ENCODE data around the gene RBM6.
"Not testable (repeated sequence)": the region's sequence is repeated elsewhere in the genome, so short reads cannot be mapped to it uniquely, and the experiment has no call there.

RBM6 gene

GRCh38 chr3:49911124-49911420 lies 28.9 kb upstream of the RBM6 start:
- DNase-seq (ENCODE audit: low read depth, low spot score) = no peak
- no peak overlapping the region for H3K4me3 ChIP-seq (ENCODE audit: low read length)

DNA sequence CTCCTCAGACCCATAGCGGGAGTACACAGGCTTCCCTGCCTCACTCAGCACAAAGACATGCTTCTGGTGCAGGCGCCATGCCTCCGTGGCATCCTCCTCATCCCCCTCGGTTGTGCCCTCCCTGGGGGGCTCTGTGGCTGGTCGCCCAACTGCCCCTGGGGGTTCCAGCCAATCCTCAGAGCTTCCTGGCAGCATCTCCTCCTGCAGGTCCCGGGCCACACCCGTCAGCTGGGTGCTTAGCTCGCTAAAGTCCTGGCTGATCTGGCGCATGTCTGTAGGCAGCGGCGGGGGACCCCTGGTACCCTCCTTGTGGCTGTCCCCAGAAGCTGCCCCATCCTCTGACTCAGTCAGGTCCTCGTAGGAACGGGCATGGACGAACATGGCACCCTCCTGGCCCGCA lies 28.3 kb upstream of the RBM6 start:
- H3K4me3 ChIP-seq (ENCODE audit: low read length) = no peak overlapping the region
- no peak for DNase-seq (ENCODE audit: low read depth, low spot score)

DNA sequence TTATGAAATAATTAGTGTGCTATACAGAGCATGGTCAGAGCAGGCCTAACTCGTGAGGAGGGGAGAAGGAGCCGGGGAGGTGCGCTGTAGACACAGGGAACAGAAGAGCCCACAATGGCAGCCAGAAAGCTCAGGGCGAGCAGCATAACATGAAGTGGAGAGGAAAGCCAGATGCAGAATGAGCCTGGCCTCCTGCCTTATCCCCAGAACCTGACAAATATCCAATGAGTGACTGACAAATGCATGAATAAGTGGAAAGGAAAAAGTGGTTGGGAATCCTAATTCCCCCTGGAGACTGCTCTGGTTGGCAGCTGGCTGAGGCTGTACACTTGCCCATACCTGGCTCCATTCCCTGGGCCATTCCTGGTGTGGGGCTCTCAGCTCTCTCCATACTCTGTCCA lies 27.1 kb upstream of the RBM6 start:
- no peak overlapping the region for H3K4me3 ChIP-seq (ENCODE audit: low read length)
- no peak for DNase-seq (ENCODE audit: low read depth, low spot score)

DNA sequence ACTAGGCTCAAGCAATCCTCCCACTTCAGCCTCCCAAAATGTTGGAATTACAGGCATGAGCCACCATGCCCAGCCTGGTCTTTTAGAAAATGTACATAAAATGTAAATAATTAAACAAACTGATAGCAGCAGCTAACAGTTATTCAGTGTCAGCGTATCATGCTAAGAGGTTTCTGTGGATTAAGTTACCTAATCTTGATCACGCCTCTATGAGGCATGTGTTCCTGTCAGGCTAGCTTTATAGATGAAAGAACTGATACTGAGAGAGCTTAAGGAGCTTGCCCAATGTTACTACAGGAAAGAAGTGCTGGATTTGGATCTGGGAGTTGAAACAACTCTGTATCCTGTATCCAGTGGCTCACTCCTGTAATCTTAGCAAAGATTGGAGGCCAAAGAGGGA lies 25.0 kb upstream of the RBM6 start:
- H3K4me3 ChIP-seq (ENCODE audit: low read length) = no peak overlapping the region
- no peak for DNase-seq (ENCODE audit: low read depth, low spot score)

DNA sequence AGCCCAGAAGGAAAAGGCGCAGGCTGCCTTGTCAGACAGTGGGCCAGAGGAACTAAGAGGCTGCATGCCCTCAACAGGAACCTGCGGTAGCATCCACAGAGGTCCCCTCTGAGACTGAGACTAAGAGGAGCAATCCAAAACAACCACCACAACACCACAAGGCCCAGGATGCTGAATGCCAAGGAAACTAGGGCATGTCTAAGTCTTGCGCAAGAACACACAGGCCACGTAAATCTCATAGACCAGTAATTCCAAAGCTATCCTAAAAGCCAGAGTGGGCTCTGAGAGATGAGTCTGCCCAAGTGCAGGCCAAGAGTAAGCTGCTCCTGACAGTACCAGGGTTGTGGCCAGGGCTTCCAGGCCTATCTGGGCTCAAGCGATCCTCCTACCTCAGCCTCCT lies 23.3 kb upstream of the RBM6 start:
- DNase-seq (ENCODE audit: low read depth, low spot score) = no peak
- H3K4me3 ChIP-seq (ENCODE audit: low read length) = no peak overlapping the region

GRCh38 chr3:49917806-49918590 lies 22.0 kb upstream of the RBM6 start:
- DNase-seq (ENCODE audit: low read depth, low spot score); H3K4me3 ChIP-seq (ENCODE audit: low read length): not testable (repeated sequence)

GRCh38 chr3:49924683-49925082 lies 15.3 kb upstream of the RBM6 start:
- no peak for DNase-seq (ENCODE audit: low read depth, low spot score)
- no peak overlapping the region for H3K4me3 ChIP-seq (ENCODE audit: low read length)

DNA sequence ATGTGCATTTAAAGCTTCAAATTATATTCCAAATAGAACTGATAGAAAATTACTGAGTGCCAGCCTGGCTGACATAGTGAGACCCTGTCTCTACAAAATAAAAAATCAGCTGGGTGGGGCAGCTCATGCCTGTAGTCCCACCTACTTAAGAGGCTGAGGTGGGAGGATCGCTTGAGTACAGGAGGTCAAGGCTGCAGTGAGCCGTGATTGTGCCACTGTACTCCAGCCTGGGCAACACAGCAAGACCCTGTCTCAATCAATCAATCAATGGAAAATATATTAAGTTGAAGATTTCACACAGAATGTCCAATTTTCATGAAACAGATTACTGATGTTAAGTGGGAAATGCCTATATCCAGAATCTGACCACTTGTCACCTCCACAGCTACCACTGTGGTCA lies 14.5 kb upstream of the RBM6 start:
- no peak overlapping the region for H3K4me3 ChIP-seq (ENCODE audit: low read length)

DNA sequence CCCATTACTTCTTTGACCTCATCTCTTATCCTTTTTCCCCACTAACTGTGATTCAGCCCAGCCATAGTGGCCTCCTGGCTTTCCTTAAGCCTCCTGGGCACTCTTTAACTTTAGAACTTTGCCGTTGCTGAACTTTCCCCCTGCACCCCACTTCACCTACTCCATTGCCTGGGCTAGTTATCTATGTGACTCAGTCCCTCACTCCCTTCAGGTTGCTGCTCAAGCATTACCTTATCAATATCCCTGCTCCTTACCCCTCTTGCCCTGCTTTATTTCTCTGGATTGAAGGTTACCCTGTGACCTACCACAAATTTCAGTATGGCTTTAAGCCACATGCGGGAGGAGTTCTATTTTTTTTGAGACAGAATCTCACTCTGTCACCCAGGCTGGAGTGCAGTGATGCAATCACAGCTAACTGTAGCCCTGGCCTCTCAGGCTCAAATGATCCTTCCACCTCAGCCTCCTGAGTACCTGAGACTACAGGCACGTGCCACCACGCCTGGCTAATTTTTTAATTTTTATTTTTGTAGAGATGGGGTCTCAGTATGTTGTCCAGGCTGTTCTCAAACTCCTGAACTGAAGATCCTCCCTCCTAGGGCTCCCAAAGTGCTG lies 13.7 kb upstream of the RBM6 start:
- no peak for DNase-seq (ENCODE audit: low read depth, low spot score)
- no peak overlapping the region for H3K4me3 ChIP-seq (ENCODE audit: low read length)

More for the DNA sequence above, 14.5 kb upstream of the RBM6 start:
- DNase-seq (ENCODE audit: low read depth, low spot score) = no peak

GRCh38 chr3:49927798-49928197 lies 12.2 kb upstream of the RBM6 start:
- DNase-seq (ENCODE audit: low read depth, low spot score) = no peak
- no peak overlapping the region for H3K4me3 ChIP-seq (ENCODE audit: low read length)

DNA sequence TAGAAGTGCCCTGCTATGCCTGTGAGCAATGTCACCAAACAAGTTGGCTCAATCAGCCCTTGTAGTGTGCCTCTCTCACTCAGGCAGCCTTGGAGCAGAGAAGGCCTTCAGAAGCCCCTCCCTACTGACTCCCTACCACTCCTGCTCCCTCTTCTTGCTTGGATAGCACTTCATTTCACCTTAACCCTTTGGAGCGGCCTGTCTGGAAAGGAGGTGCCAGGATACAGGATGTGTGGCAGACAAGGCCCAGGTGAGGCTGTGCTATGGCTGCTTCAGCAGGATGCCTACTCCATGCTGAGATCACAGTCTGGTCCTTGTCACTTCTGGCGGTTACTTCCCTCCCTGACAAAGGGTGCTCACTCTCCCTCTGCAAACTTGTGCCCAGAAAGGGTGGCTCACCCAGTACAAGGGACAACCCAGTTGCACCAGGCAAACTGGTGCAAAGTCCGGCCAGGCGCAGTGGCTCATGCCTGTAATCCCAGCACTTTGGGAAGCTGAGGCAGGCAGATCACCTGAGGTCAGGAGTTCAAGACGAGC lies 11.4 kb upstream of the RBM6 start:
- no peak for DNase-seq (ENCODE audit: low read depth, low spot score)
- no peak overlapping the region for H3K4me3 ChIP-seq (ENCODE audit: low read length)

DNA sequence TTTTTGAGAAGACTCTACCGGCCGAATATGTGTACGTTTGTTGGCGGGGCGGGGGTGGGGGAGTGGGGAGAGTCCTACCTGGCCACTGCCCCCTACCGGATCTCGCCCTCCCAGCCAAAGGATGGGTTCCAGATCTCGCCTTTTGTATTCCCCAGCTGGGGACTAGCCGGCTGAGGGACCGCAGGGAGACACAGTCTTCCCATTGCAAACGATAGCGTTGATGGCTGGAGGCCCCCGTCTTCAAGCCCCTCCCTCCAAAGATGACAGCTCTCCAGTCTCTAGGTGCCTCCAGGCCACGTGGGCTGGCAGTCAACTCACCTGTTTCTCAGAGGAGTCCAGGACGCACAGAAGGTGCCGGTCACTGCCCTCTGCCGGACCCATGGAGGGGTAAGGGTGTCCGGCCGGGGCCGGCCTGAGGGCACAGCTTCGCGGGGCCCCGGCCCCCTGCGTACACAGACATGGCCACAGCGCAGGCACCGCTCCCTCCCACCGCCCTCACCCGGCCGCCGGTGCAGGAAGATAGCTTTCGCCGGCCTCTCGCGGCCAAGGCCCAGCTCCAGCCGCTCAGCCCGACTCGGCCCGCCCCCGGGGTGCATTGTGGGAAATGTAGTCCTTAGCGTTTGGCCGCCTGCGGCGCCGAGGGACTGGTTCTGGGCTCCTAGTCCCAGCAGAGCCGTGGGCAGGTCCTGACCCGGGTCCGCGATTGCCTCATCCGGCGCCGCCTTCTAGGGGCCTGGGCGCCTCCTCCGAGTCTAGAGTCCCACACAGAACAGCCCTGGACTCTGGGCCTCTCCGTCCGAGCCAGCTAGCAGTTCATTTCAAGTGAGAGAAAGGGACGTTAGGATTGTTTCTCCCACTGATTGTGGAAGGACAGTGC lies 10.4 kb upstream of the RBM6 start, which contains the start of gene MON1A:
TSS of gene MON1A (minus strand) at position 521 of the 877 bp plus-strand sequence. CDS start 16,465 bp downstream, outside the sequence.
- peak; percentile 35 for DNase-seq (ENCODE audit: low read depth, low spot score)
- peak within 1 kb of the TSS; percentile 88 for H3K4me3 ChIP-seq (ENCODE audit: low read length)

DNA sequence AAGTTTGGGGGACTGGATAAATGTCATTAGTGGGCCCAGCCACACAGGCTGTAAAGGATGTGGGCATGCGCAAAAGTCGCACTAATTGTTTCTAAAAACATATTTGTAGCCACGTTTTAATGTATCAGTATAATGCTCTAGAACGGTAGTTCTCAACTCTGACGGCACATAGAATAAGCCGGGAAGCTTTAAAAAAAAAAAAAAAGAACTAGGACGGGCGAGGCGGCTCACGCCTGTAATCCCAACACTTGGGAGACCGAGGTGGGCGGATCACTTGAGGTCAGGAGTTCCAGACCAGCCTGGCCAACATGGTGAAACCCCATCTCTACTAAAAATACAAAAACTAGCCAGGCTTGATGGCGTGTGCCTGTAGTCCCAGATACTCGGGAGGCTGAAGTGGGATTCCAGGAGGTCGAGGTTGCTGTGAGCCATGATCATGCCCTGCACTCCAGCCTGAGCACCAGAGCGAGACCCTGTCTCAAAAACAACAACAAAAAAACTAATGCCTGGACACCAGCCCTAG lies 9.7 kb upstream of the RBM6 start:
- H3K4me3 ChIP-seq (ENCODE audit: low read length) = peak overlapping the region; percentile 88
- DNase-seq (ENCODE audit: low read depth, low spot score) = no peak

DNA sequence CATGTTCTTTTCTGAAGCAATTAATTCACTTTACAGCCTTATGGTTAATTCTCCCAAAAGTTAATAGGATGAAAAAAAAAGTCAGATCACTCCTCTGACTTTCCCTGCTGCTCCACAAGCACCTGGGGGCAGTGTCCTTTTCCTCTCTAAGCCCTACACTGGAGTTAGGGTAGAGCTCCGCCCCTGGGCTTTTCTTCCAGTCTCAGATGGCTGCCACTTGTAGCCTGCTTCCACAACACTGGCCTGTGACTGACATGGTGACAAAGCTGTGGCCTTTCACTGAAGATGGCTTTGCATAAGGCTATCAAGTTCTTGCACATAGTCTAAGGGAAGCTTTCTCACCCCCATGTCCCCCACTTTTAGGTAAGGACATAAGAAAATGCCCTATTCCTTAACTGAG lies 9.0 kb upstream of the RBM6 start:
- DNase-seq (ENCODE audit: low read depth, low spot score) = no peak

GRCh38 chr3:49932281-49932680 lies 7.7 kb upstream of the RBM6 start:
- DNase-seq (ENCODE audit: low read depth, low spot score); H3K4me3 ChIP-seq (ENCODE audit: low read length): not testable (repeated sequence)

More for the DNA sequence above, 9.0 kb upstream of the RBM6 start:
- H3K4me3 ChIP-seq (ENCODE audit: low read length) = no peak overlapping the region

DNA sequence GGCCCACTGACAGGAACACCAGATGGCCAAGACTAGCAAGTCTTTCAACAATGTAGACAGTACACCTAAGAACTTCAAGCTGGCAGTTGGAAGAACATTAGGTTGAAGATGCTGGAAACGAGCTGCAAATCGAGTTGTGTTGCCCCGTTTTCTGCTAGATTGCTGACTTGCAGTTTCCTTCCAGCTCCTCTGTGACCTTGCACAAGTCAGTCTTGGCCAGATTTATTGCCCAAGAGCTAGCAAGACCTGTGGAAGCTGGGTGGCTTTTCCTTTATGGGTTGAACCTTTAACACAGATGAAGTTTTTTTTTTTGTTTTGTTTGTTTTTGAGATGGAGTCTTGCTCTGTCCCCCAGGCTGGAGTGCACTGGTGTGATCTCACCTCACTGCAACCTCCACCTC lies 2.9 kb upstream of the RBM6 start:
- no peak for DNase-seq (ENCODE audit: low read depth, low spot score)
- no peak overlapping the region for H3K4me3 ChIP-seq (ENCODE audit: low read length)

GRCh38 chr3:49940667-49941249 lies 808 bp downstream of the RBM6 start:
- DNase-seq (ENCODE audit: low read depth, low spot score) = no peak

DNA sequence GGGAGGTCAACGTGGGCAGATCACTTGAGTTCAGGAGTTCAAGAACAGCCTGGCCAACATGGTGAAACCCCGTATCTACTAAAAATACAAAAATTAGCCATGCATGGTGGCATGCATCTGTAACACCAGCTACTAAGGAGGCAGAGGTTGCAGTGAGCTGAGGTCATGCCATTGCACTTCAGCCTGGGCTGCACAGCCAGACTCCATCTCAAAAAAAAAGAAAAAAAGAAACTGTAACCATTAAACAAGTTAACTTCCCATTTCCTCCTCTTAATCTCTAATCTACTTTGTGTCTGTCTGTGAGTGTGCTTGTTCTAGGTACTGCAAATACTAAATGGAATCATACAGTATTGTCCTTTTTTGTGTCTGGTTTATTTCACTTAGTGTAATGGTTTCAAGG lies 2.7 kb downstream of the RBM6 start:
- H3K4me3 ChIP-seq (ENCODE audit: low read length) = no peak overlapping the region
- no peak for DNase-seq (ENCODE audit: low read depth, low spot score)

More at GRCh38 chr3:49940667-49941249, 808 bp downstream of the RBM6 start:
- peak overlapping the region; percentile 95 for H3K4me3 ChIP-seq (ENCODE audit: low read length)

DNA sequence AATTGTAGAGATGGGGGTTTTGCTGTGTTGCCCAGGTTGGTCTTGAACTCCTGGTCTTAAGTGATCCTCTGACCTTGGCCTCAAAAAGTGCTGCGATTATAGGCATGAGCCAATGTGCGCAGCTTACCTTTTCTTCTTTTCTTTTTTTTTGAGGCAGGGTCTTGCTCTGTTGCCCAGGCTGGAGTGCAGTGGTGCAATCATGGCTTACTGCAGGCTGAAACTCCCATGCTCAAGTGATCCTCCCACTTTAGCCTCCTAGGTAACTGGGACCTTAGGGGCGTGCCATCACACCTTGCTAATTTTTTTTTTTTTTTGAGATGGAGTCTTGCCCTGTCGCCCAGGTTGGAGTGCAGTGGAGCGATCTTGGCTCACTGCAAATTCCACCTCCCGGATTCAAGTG lies 13.0 kb downstream of the RBM6 start:
- H3K4me3 ChIP-seq (ENCODE audit: low read length) = no peak overlapping the region
- DNase-seq (ENCODE audit: low read depth, low spot score) = no peak

Measured in Jurkat, Clone E6-1 (cell line).